ENCODE data around the gene CDC123.

GRCh38 chr10:12241810-12242529 is 46.0 kb downstream of the CDC123 start:
- no peak for TF ChIP-seq CTCF (IDR thresholded peaks at IDR 0.05)
- no peak for TF ChIP-seq POLR2A (IDR thresholded peaks at IDR 0.05)
- no peak for TF ChIP-seq EP300 (IDR thresholded peaks at IDR 0.05)
- TF ChIP-seq POLR2AphosphoS5 (IDR thresholded peaks at IDR 0.05) = no peak
